GM08714 (cell line): ENCODE measurements around the gene ZNF367.

Experiments used
- H3K4me3 ChIP-seq: fragments of 200-500 bp; sonication (Bioruptor generic); 2 replicates; pipeline ENCODE4 v1.5.1; 2014; ENCODE audit warnings: mild to moderate bottlenecking, low read length, inconsistent platforms
- ZNF274 ChIP-seq: IDR thresholded peaks from 2 replicates; pipeline ENCODE4 v1.6.1; 2012; ENCODE audit warnings: mild to moderate bottlenecking, low read depth, low read length

ZNF367 gene

GRCh38 chr9:96449523-96449844, 31.3 kb upstream of the ZNF367 start:
- no peak for TF ChIP-seq ZNF274
- peak overlapping the region; percentile 49; the same call in 1 of the 2 replicates for H3K4me3 ChIP-seq

- TF ChIP-seq ZNF274: no peak
- no peak overlapping the region for H3K4me3 ChIP-seq
Measured at GRCh38 chr9:96448546-96449170, 30.5 kb upstream of the ZNF367 start.

- no peak for TF ChIP-seq ZNF274
- H3K4me3 ChIP-seq: no peak overlapping the region
Measured at GRCh38 chr9:96447406-96447805, 29.2 kb upstream of the ZNF367 start.

- TF ChIP-seq ZNF274: no peak
- H3K4me3 ChIP-seq: no peak overlapping the region
Measured at GRCh38 chr9:96442491-96442890, 24.3 kb upstream of the ZNF367 start.

GRCh38 chr9:96441798-96442445, 23.8 kb upstream of the ZNF367 start:
- H3K4me3 ChIP-seq: no peak overlapping the region
- no peak for TF ChIP-seq ZNF274

GRCh38 chr9:96440671-96441199, 22.6 kb upstream of the ZNF367 start:
- no peak for TF ChIP-seq ZNF274

GRCh38 chr9:96437454-96437853, 19.3 kb upstream of the ZNF367 start:
- no peak for TF ChIP-seq ZNF274
- H3K4me3 ChIP-seq: no peak overlapping the region

More at GRCh38 chr9:96440671-96441199, 22.6 kb upstream of the ZNF367 start:
- H3K4me3 ChIP-seq: no peak overlapping the region

- H3K4me3 ChIP-seq: no peak overlapping the region
- no peak for TF ChIP-seq ZNF274
Measured at GRCh38 chr9:96436456-96437126, 18.4 kb upstream of the ZNF367 start.

GRCh38 chr9:96436063-96436455, 17.9 kb upstream of the ZNF367 start:
- no peak overlapping the region for H3K4me3 ChIP-seq
- TF ChIP-seq ZNF274: no peak

- H3K4me3 ChIP-seq: no peak overlapping the region
- TF ChIP-seq ZNF274: no peak
Measured at GRCh38 chr9:96435345-96435744, 17.2 kb upstream of the ZNF367 start.

- no peak for TF ChIP-seq ZNF274
- H3K4me3 ChIP-seq: no peak overlapping the region
Measured at GRCh38 chr9:96430377-96430776, 12.2 kb upstream of the ZNF367 start.

GRCh38 chr9:96429732-96430131, 11.6 kb upstream of the ZNF367 start:
- no peak for TF ChIP-seq ZNF274
- H3K4me3 ChIP-seq: no peak overlapping the region

- H3K4me3 ChIP-seq: no peak overlapping the region
- no peak for TF ChIP-seq ZNF274
Measured at GRCh38 chr9:96425500-96426169, 7.5 kb upstream of the ZNF367 start.

- no peak overlapping the region for H3K4me3 ChIP-seq
- TF ChIP-seq ZNF274: no peak
Measured at GRCh38 chr9:96423985-96424336, 5.8 kb upstream of the ZNF367 start.
